Aorta (tissue), 5 donors: ENCODE measurements around the gene KHDC4. TPM values are rescaled to one million over a fixed set of nuclear protein-coding genes. Genes with fewer than 3 reads are reported as not detected.
A peak's percentile ranks its signal among the peaks of the same experiment; 100 is the strongest.

Source experiments
- ATAC-seq: fragments of 200-7000 bp; cut with Tn5 transposase; one replicate; pipeline ENCODE4 v1.9.1; 2022; ENCODE audit warnings: moderate library complexity; ENCODE audit not compliant: low FRiP score
- DNase-seq, 2 donors: peaks; one replicate each; pipeline ENCODE4 v3.0.0-alpha.2; 2020
- H3K27ac ChIP-seq, 2 donors: one replicate each; pipeline ENCODE4 v1.5.1; 2013; ENCODE audit warnings: low read length in 2 of 2, mild to moderate bottlenecking in 2 of 2, moderate library complexity in 2 of 2, control low read depth in 1 of 2, inconsistent platforms in 1 of 2, low read depth in 1 of 2
- H3K27me3 ChIP-seq, 2 donors: one replicate each; pipeline ENCODE4 v1.6.1; 2013; ENCODE audit warnings: control low read depth in 1 of 2, low read length in 1 of 2, mild to moderate bottlenecking in 1 of 2, moderate library complexity in 1 of 2; ENCODE audit not compliant: insufficient read depth in 2 of 2, control insufficient read depth in 1 of 2
- H3K36me3 ChIP-seq, 2 donors: one replicate each; pipeline ENCODE4 v1.6.1; 2013; ENCODE audit warnings: control low read depth in 1 of 2, low read length in 1 of 2, mild to moderate bottlenecking in 1 of 2; ENCODE audit not compliant: insufficient read depth in 2 of 2, control insufficient read depth in 1 of 2
- H3K4me1 ChIP-seq, 2 donors: one replicate each; pipeline ENCODE4 v1.6.1; 2013; ENCODE audit warnings: low read length in 2 of 2, control low read depth in 1 of 2, mild to moderate bottlenecking in 1 of 2, moderate library complexity in 1 of 2; ENCODE audit not compliant: insufficient read depth in 2 of 2, control insufficient read depth in 1 of 2
- H3K4me3 ChIP-seq, 2 donors: one replicate each; pipeline ENCODE4 v1.5.1; 2013; ENCODE audit warnings: low read length in 2 of 2, control low read depth in 1 of 2, mild to moderate bottlenecking in 1 of 2
- H3K9me3 ChIP-seq: one replicate; pipeline ENCODE4 v1.6.1; 2013; ENCODE audit warnings: mild to moderate bottlenecking, low read length; ENCODE audit not compliant: control insufficient read depth
- WGBS, 2 donors: extraction: QIAGEN DNeasy Blood & Tissue Kit; methylation state at CpG; one replicate each; pipeline ENCODE4 v1.1.7; 2013; 5-methylcytosine and 5-hydroxymethylcytosine counted together
- intact Hi-C, 2 donors: fragments of 100-400 bp; cut with DNase I; formaldehyde crosslinking; loops; one replicate each; pipeline versions ENCODE4 v1.14.2 to v1.15.0; 2022
- polyA plus RNA-seq, 2 donors: library from polyadenylated mRNA; stranded (reverse); fragments of 200-250 nt; gene quantifications; one replicate each; pipeline ENCODE4 v1.2.3, GENCODE V29; 2013
- total RNA-seq, 2 donors: library from RNA; stranded (reverse); fragmentation: NEBNext Ultra II Directional; extraction: Animal tissue kit (Norgen Biotek cat#: 25700); gene quantifications; one replicate each; pipeline ENCODE4 v1.2.1, GENCODE V29; 2021
- donor health status: healthy with polysubstance abuse.
- donor health status: Bipolar disorder and iron deficiency.
- donor health status: DM: no; HTN: no; CAD: no.
- donor health status: DM: no; HTN: no; CAD: no.
- donor health status: DM: yes; HTN: yes; CAD: no.

KHDC4 gene
- total and polyA plus RNA-seq, 4 donors: 6.8 to 60.5 (median 48.2) TPM

- no peaks in the 10 kb centered on the region for H3K27me3 ChIP-seq
- H3K4me3 ChIP-seq: no peak overlapping the region
- WGBS, 2 donors: 95 to 96% methylated on average over 27 of the region's 27 CpGs
- peaks cover 4 to 23% of the 10 kb centered on the region in 2 donors for H3K36me3 ChIP-seq
- ATAC-seq (no peak), DNase-seq (peak in 1 of 2 donors; percentile 70)
- H3K9me3 ChIP-seq: no peaks in the 10 kb centered on the region
- no peaks in the 10 kb centered on the region for H3K4me1 ChIP-seq
- H3K27ac ChIP-seq: no peak overlapping the region
- intact Hi-C loops: no loop called here
Observed at GRCh38 chr1:155950829-155951228, 16.6 kb upstream of the KHDC4 start.

- peaks cover 4 to 21% of the 10 kb centered on the region in 2 donors for H3K36me3 ChIP-seq
- peak in 1 of 2 donors; percentile 32 for DNase-seq
Observed at GRCh38 chr1:155947741-155948140, 13.5 kb upstream of the KHDC4 start.

GRCh38 chr1:155947292-155947691, 13.1 kb upstream of the KHDC4 start:
- intact Hi-C loops: no loop called here
- H3K36me3 ChIP-seq: peaks cover 4 to 18% of the 10 kb centered on the region in 2 donors
- H3K4me1 ChIP-seq: no peaks in the 10 kb centered on the region
- no peak overlapping the region for H3K4me3 ChIP-seq
- peak in 1 of 2 donors; percentile 22 for DNase-seq
- H3K9me3 ChIP-seq: no peaks in the 10 kb centered on the region
- no peak for ATAC-seq
- H3K27me3 ChIP-seq: no peaks in the 10 kb centered on the region
- 59 to 65% methylated on average over 4 of the region's 4 CpGs for WGBS, 2 donors
- H3K27ac ChIP-seq: no peak overlapping the region

More at GRCh38 chr1:155947741-155948140, 13.5 kb upstream of the KHDC4 start:
- no peaks in the 10 kb centered on the region for H3K9me3 ChIP-seq
- intact Hi-C loops: no loop called here
- no peak overlapping the region for H3K4me3 ChIP-seq
- 82 to 84% methylated on average over 8 of the region's 8 CpGs for WGBS, 2 donors
- H3K4me1 ChIP-seq: no peaks in the 10 kb centered on the region
- H3K27ac ChIP-seq: no peak overlapping the region
- ATAC-seq: no peak
- H3K27me3 ChIP-seq: no peaks in the 10 kb centered on the region

GRCh38 chr1:155946633-155947219, 12.5 kb upstream of the KHDC4 start:
- intact Hi-C loops: no loop called here
- ATAC-seq: no peak
- H3K27me3 ChIP-seq: no peaks in the 10 kb centered on the region
- H3K27ac ChIP-seq: no peak overlapping the region
- no peaks in the 10 kb centered on the region for H3K4me1 ChIP-seq
- H3K4me3 ChIP-seq: no peak overlapping the region
- peaks cover 4 to 13% of the 10 kb centered on the region in 2 donors for H3K36me3 ChIP-seq
- DNase-seq: peak in 1 of 2 donors; percentile 17
- whole genome bisulfite sequencing, 2 donors: 72 to 74% methylated on average over 8 of the region's 8 CpGs
- no peaks in the 10 kb centered on the region for H3K9me3 ChIP-seq

- Histone ChIP-seq H3K9me3 (no peaks in the 10 kb centered on the region), H3K27me3 (no peaks in the 10 kb centered on the region), H3K4me1 (no peaks in the 10 kb centered on the region), H3K4me3 (no peak overlapping the region), H3K36me3 (peaks cover 0 to 4% of the 10 kb centered on the region in 2 donors), H3K27ac (no peak overlapping the region)
- intact Hi-C loops: loop anchor here in 1 of 2 donors (5.0 kb wide), 1 partner anchor 33 kb away; the partner anchor contains the start of gene ARHGEF2
- DNase-seq (peak in 1 of 2 donors; percentile 63), ATAC-seq (no peak)
- 42 to 43% methylated on average over 6 of the region's 6 CpGs for WGBS, 2 donors
Observed at GRCh38 chr1:155944444-155944799, 10.2 kb upstream of the KHDC4 start.

GRCh38 chr1:155942578-155943141, 8.4 kb upstream of the KHDC4 start:
- Histone ChIP-seq H3K4me1 (peaks cover 0 to 2% of the 10 kb centered on the region in 2 donors), H3K4me3 (no peak overlapping the region), H3K36me3 (peaks cover 0 to 2% of the 10 kb centered on the region in 2 donors), H3K27ac (no peak overlapping the region), H3K9me3 (no peaks in the 10 kb centered on the region), H3K27me3 (no peaks in the 10 kb centered on the region)
- peak in 1 of 2 donors; percentile 70 for DNase-seq
- WGBS, 2 donors: 79 to 80% methylated on average over 11 of the region's 11 CpGs
- intact Hi-C loops: loop anchor here in 1 of 2 donors (5.0 kb wide), 1 partner anchor 35 kb away; the partner anchor contains the start of gene ARHGEF2
- ATAC-seq: no peak

- no peaks in the 10 kb centered on the region for H3K9me3 ChIP-seq
- 83% methylated on average over 29 of the region's 29 CpGs for WGBS, 2 donors
- H3K4me3 ChIP-seq: no peak overlapping the region
- H3K27ac ChIP-seq: peak overlapping the region in 1 of 2 donors; percentile 11
- no peaks in the 10 kb centered on the region for H3K27me3 ChIP-seq
- intact Hi-C loops: loop anchor here in 1 of 2 donors (5.0 kb wide), 1 partner anchor 35 kb away; the partner anchor contains the start of gene ARHGEF2
- ATAC-seq: no peak
- no peaks in the 10 kb centered on the region for H3K36me3 ChIP-seq
- DNase-seq: no peak
- H3K4me1 ChIP-seq: peaks cover 0 to 2% of the 10 kb centered on the region in 2 donors
Observed at GRCh38 chr1:155941845-155942531, 7.8 kb upstream of the KHDC4 start.

GRCh38 chr1:155940993-155941844, 7.0 kb upstream of the KHDC4 start, which contains the start of gene RXFP4:
Gene RXFP4 (plus strand): TSS chr1:155941638. CDS start chr1:155941710, 72 bp downstream.
- intact Hi-C loops: loop anchor here in 1 of 2 donors (5.0 kb wide), 1 partner anchor 36 kb away; the partner anchor contains the start of gene ARHGEF2
- H3K4me1 ChIP-seq: peaks cover 0 to 2% of the 10 kb centered on the region in 2 donors
- 17 to 18% methylated on average over 11 of the region's 11 CpGs for WGBS, 2 donors

More at GRCh38 chr1:155940993-155941844, 7.0 kb upstream of the KHDC4 start, which contains the start of gene RXFP4:
- Histone ChIP-seq H3K27me3 (no peaks in the 10 kb centered on the region), H3K4me3 (no peak within 1 kb of the TSS), H3K27ac (peak within 1 kb of the TSS; percentile 61 to 82), H3K9me3 (no peaks in the 10 kb centered on the region), H3K36me3 (no peaks in the 10 kb centered on the region)
- DNase-seq (no peak), ATAC-seq (peak; percentile 5)
